Measurements from ENCODE around the gene CACNG7. TPM values are rescaled to one million over a fixed set of nuclear protein-coding genes. Genes with fewer than 3 reads are reported as not detected.

The CACNG7 gene
- total and polyA plus RNA-seq, 10 of the 15 experiments (the other 5 are each of a cell fraction or from before 2014, with no cell fraction given): not detected

GRCh38 chr19:53993448-53993847 lies 84.4 kb downstream of the CACNG7 start:
- H3K27me3 ChIP-seq (replicated peaks in 1 of 2; ENCODE audit: control insufficient read depth in 2 of 2, insufficient read depth in 2 of 2, low read length in 1 of 2): no peaks in the 10 kb centered on the region
- ChIA-PET POLR2A (no interaction called here), RAD21 (ENCODE audit: unreplicated experiment) (no interaction called here), CTCF (no interaction called here), SMC1A (ENCODE audit: uncharacterized antibody, unreplicated experiment) (no interaction called here)
- ATAC-seq (no peak), FAIRE-seq (no peak), DNase-seq (ENCODE audit: low read depth, low spot score) (no peak)
- no peak for TF ChIP-seq GATAD2B (conservative IDR thresholded peaks at IDR 0.05; ENCODE audit: low read depth)
- TF ChIP-seq RELA (IDR thresholded peaks at IDR 0.05; ENCODE audit: borderline replicate concordance, partially characterized antibody): no peak
- no peak for TF ChIP-seq NRF1 (conservative IDR thresholded peaks at IDR 0.05; ENCODE audit: low read depth, low read length)
- TF ChIP-seq KDM1A (IDR thresholded peaks at IDR 0.05; ENCODE audit: borderline replicate concordance): no peak
- no peak for TF ChIP-seq NFIC (IDR thresholded peaks at IDR 0.05; ENCODE audit: low read depth, low read length)
- no peak for TF ChIP-seq PAX5 (IDR thresholded peaks at IDR 0.05; ENCODE audit: borderline replicate concordance, low read depth, low read length)
- no peak for TF ChIP-seq EP300 (IDR thresholded peaks at IDR 0.05; ENCODE audit: borderline replicate concordance in 1 of 2, control insufficient read depth in 1 of 2, low read depth in 2 of 2, low read length in 2 of 2)
- no peak for TF ChIP-seq IRF3 (IDR thresholded peaks at IDR 0.05)
- H3K79me2 ChIP-seq (ENCODE audit: control insufficient read depth, insufficient read depth, low read length): no peaks in the 10 kb centered on the region
- no peak overlapping the region for H3K4me2 ChIP-seq (ENCODE audit: control insufficient read depth, insufficient read depth)
- no peak overlapping the region for H3K27ac ChIP-seq (ENCODE audit: control insufficient read depth, insufficient read depth)
- no peaks in the 10 kb centered on the region for H4K20me1 ChIP-seq (ENCODE audit: control insufficient read depth, insufficient read depth)
- no peak overlapping the region for H3K9ac ChIP-seq (ENCODE audit: control insufficient read depth, insufficient read depth, low read length)
- BruUV-seq (replicated peaks): no TSS peak
- no peaks in the 10 kb centered on the region; the same call in 2 of the 3 replicates for H3K9me3 ChIP-seq (replicated peaks; ENCODE audit: control insufficient read depth, insufficient read depth, low read length)
- in situ Hi-C loops (cut with MboI) (no loop called here), intact Hi-C loops (cut with micrococcal nuclease; ENCODE audit: unreplicated experiment) (no loop called here)
- no peaks in the 10 kb centered on the region for H3K4me1 ChIP-seq (ENCODE audit: control insufficient read depth, insufficient read depth, low read length)
- no peak overlapping the region for H2AFZ ChIP-seq (ENCODE audit: control insufficient read depth, low read depth, low read length)
- 19% methylated on average over 3 of the region's 3 CpGs for WGBS (ENCODE audit: insufficient coverage, insufficient replicate concordance, low lambda C conversion rate, missing lambda C conversion rate)
- H3K36me3 ChIP-seq (ENCODE audit: control insufficient read depth in 2 of 2, insufficient read depth in 2 of 2, low read length in 1 of 2): no peaks in the 10 kb centered on the region
- H3K4me3 ChIP-seq: no peak overlapping the region

MicroRNAs within 50 kb of the gene (microRNA counts, 767-probe panel; counts per million panel counts)
- 1,244 counts per million, percentile 41 among the panel's probes with 10 or more counts for microRNA hsa-miR-935

Other genes with a start within 250 kb of the CACNG7 start
Only the 7 nearest of the 12 such genes appear.
- gene NLRP12, start 85.0 kb upstream of the CACNG7 start, total RNA-seq (2014; rRNA removed): not detected in 2 replicates
- not detected in 2 replicates for gene NLRP12, start 85.0 kb upstream of the CACNG7 start, total RNA-seq (2014; rRNA removed; fragmentation: Illumina TruSeq; extraction: Trizol)
- gene NLRP12, start 85.0 kb upstream of the CACNG7 start, total RNA-seq (2021): not detected in 2 replicates
- gene NLRP12, start 85.0 kb upstream of the CACNG7 start, polyA plus RNA-seq (2011; rRNA removed): not detected in 2 replicates
- gene NLRP12, start 85.0 kb upstream of the CACNG7 start, polyA plus RNA-seq (2014; fragmentation: Illumina TruSeq; extraction: Trizol): not detected in 2 replicates
- gene NLRP12, start 85.0 kb upstream of the CACNG7 start, polyA plus RNA-seq (2014; fragmentation: Nextera tagmentation; extraction: Ambion mirVana): not detected
- not detected in 2 replicates for gene NLRP12, start 85.0 kb upstream of the CACNG7 start, polyA plus RNA-seq (2014; rRNA removed)
- gene NLRP12, start 85.0 kb upstream of the CACNG7 start, polyA plus RNA-seq (2016; fragmentation: Nextera tagmentation; extraction: Ambion mirVana): not detected
- 0.05 and 0.11 TPM in 2 replicates for gene MYADM, start 41.4 kb upstream of the CACNG7 start, total RNA-seq (2014; rRNA removed)
- gene MYADM, start 41.4 kb upstream of the CACNG7 start, total RNA-seq (2014; rRNA removed; fragmentation: Illumina TruSeq; extraction: Trizol): 0.13 TPM in 1 of 2 replicates, not detected in the other
- 0.46 and 0.72 TPM in 2 replicates for gene MYADM, start 41.4 kb upstream of the CACNG7 start, total RNA-seq (2021)
- 0.03 and 0.14 TPM in 2 replicates for gene MYADM, start 41.4 kb upstream of the CACNG7 start, polyA plus RNA-seq (2011; rRNA removed)
- 0.09 TPM in 1 of 2 replicates, not detected in the other for gene MYADM, start 41.4 kb upstream of the CACNG7 start, polyA plus RNA-seq (2014; fragmentation: Illumina TruSeq; extraction: Trizol)
- under 1 TPM; 0.04 to 0.10 TPM for gene MYADM, start 41.4 kb upstream of the CACNG7 start, polyA plus RNA-seq (2014; fragmentation: Nextera tagmentation; extraction: Ambion mirVana)
- 0.09 TPM in 1 of 2 replicates, not detected in the other for gene MYADM, start 41.4 kb upstream of the CACNG7 start, polyA plus RNA-seq (2014; rRNA removed)
- under 1 TPM; 0.06 to 0.23 TPM for gene MYADM, start 41.4 kb upstream of the CACNG7 start, polyA plus RNA-seq (2016; fragmentation: Nextera tagmentation; extraction: Ambion mirVana)
- not detected in 2 replicates for gene PRKCG, start 27.1 kb upstream of the CACNG7 start, total RNA-seq (2014; rRNA removed)
- not detected in 2 replicates for gene PRKCG, start 27.1 kb upstream of the CACNG7 start, total RNA-seq (2014; rRNA removed; fragmentation: Illumina TruSeq; extraction: Trizol)
- gene PRKCG, start 27.1 kb upstream of the CACNG7 start, total RNA-seq (2021): not detected in 2 replicates
- not detected in 2 replicates for gene PRKCG, start 27.1 kb upstream of the CACNG7 start, polyA plus RNA-seq (2011; rRNA removed)
- gene PRKCG, start 27.1 kb upstream of the CACNG7 start, polyA plus RNA-seq (2014; fragmentation: Illumina TruSeq; extraction: Trizol): not detected in 2 replicates
- not detected for gene PRKCG, start 27.1 kb upstream of the CACNG7 start, polyA plus RNA-seq (2014; fragmentation: Nextera tagmentation; extraction: Ambion mirVana)
- gene PRKCG, start 27.1 kb upstream of the CACNG7 start, polyA plus RNA-seq (2014; rRNA removed): not detected in 2 replicates
- not detected for gene PRKCG, start 27.1 kb upstream of the CACNG7 start, polyA plus RNA-seq (2016; fragmentation: Nextera tagmentation; extraction: Ambion mirVana)
- gene CACNG8, start 53.7 kb downstream of the CACNG7 start, total RNA-seq (2014; rRNA removed): not detected in 2 replicates
- not detected in 2 replicates for gene CACNG8, start 53.7 kb downstream of the CACNG7 start, total RNA-seq (2014; rRNA removed; fragmentation: Illumina TruSeq; extraction: Trizol)
- not detected in 2 replicates for gene CACNG8, start 53.7 kb downstream of the CACNG7 start, total RNA-seq (2021)
- not detected in 2 replicates for gene CACNG8, start 53.7 kb downstream of the CACNG7 start, polyA plus RNA-seq (2011; rRNA removed)
- not detected in 2 replicates for gene CACNG8, start 53.7 kb downstream of the CACNG7 start, polyA plus RNA-seq (2014; fragmentation: Illumina TruSeq; extraction: Trizol)
- not detected for gene CACNG8, start 53.7 kb downstream of the CACNG7 start, polyA plus RNA-seq (2014; fragmentation: Nextera tagmentation; extraction: Ambion mirVana)
- not detected in 2 replicates for gene CACNG8, start 53.7 kb downstream of the CACNG7 start, polyA plus RNA-seq (2014; rRNA removed)
- not detected for gene CACNG8, start 53.7 kb downstream of the CACNG7 start, polyA plus RNA-seq (2016; fragmentation: Nextera tagmentation; extraction: Ambion mirVana)
- gene CACNG6, start 82.4 kb downstream of the CACNG7 start, total RNA-seq (2014; rRNA removed): not detected in 2 replicates
- not detected in 2 replicates for gene CACNG6, start 82.4 kb downstream of the CACNG7 start, total RNA-seq (2014; rRNA removed; fragmentation: Illumina TruSeq; extraction: Trizol)
- gene CACNG6, start 82.4 kb downstream of the CACNG7 start, total RNA-seq (2021): not detected in 2 replicates
- gene CACNG6, start 82.4 kb downstream of the CACNG7 start, polyA plus RNA-seq (2011; rRNA removed): 0.07 TPM in 1 of 2 replicates, not detected in the other
- gene CACNG6, start 82.4 kb downstream of the CACNG7 start, polyA plus RNA-seq (2014; fragmentation: Illumina TruSeq; extraction: Trizol): not detected in 2 replicates
- gene CACNG6, start 82.4 kb downstream of the CACNG7 start, polyA plus RNA-seq (2014; fragmentation: Nextera tagmentation; extraction: Ambion mirVana): not detected
- gene CACNG6, start 82.4 kb downstream of the CACNG7 start, polyA plus RNA-seq (2014; rRNA removed): not detected in 2 replicates
- not detected for gene CACNG6, start 82.4 kb downstream of the CACNG7 start, polyA plus RNA-seq (2016; fragmentation: Nextera tagmentation; extraction: Ambion mirVana)
- not detected in 2 replicates for gene VSTM1, start 154.6 kb downstream of the CACNG7 start, total RNA-seq (2014; rRNA removed)
- not detected in 2 replicates for gene VSTM1, start 154.6 kb downstream of the CACNG7 start, total RNA-seq (2014; rRNA removed; fragmentation: Illumina TruSeq; extraction: Trizol)
- not detected in 2 replicates for gene VSTM1, start 154.6 kb downstream of the CACNG7 start, total RNA-seq (2021)
- not detected in 2 replicates for gene VSTM1, start 154.6 kb downstream of the CACNG7 start, polyA plus RNA-seq (2011; rRNA removed)
- not detected in 2 replicates for gene VSTM1, start 154.6 kb downstream of the CACNG7 start, polyA plus RNA-seq (2014; fragmentation: Illumina TruSeq; extraction: Trizol)
- gene VSTM1, start 154.6 kb downstream of the CACNG7 start, polyA plus RNA-seq (2014; fragmentation: Nextera tagmentation; extraction: Ambion mirVana): not detected
- gene VSTM1, start 154.6 kb downstream of the CACNG7 start, polyA plus RNA-seq (2014; rRNA removed): not detected in 2 replicates
- not detected for gene VSTM1, start 154.6 kb downstream of the CACNG7 start, polyA plus RNA-seq (2016; fragmentation: Nextera tagmentation; extraction: Ambion mirVana)
- gene TARM1, start 172.1 kb downstream of the CACNG7 start, total RNA-seq (2014; rRNA removed): not detected in 2 replicates
- not detected in 2 replicates for gene TARM1, start 172.1 kb downstream of the CACNG7 start, total RNA-seq (2014; rRNA removed; fragmentation: Illumina TruSeq; extraction: Trizol)
- not detected in 2 replicates for gene TARM1, start 172.1 kb downstream of the CACNG7 start, total RNA-seq (2021)
- gene TARM1, start 172.1 kb downstream of the CACNG7 start, polyA plus RNA-seq (2011; rRNA removed): not detected in 2 replicates
- gene TARM1, start 172.1 kb downstream of the CACNG7 start, polyA plus RNA-seq (2014; fragmentation: Illumina TruSeq; extraction: Trizol): not detected in 2 replicates
- gene TARM1, start 172.1 kb downstream of the CACNG7 start, polyA plus RNA-seq (2014; fragmentation: Nextera tagmentation; extraction: Ambion mirVana): not detected
- not detected in 2 replicates for gene TARM1, start 172.1 kb downstream of the CACNG7 start, polyA plus RNA-seq (2014; rRNA removed)
- gene TARM1, start 172.1 kb downstream of the CACNG7 start, polyA plus RNA-seq (2016; fragmentation: Nextera tagmentation; extraction: Ambion mirVana): not detected

Measured in GM12878 (cell line).